HepG2 (cell line): Measurements from ENCODE around the gene ADH1C. TPM values are rescaled to one million over a fixed set of nuclear protein-coding genes. Genes with fewer than 3 reads are reported as not detected.

Experiments used
- ATAC-seq: fragments of 200-7000 bp; cut with Tn5 transposase; 3 replicates; pipeline ENCODE4 v1.9.1; 2020; ENCODE audit warnings: mild to moderate bottlenecking, moderate library complexity
- BruUV-seq: library from RNA; stranded (reverse); fragments of 400-500 nt; replicated peaks from 2 replicates; lab custom pipeline; 2021; lab: Mats Ljungman, UMichigan
- CTCF ChIA-PET: fragments of 300-600 bp; formaldehyde crosslinking; extraction: SDS; loops from one replicate; lab custom pipeline; 2021; ENCODE audit warnings: low total read pairs, inconsistent platforms, low intra/inter-chr PET ratio; lab: Yijun Ruan, JAX
- POLR2A ChIA-PET: fragments of 350-600 bp; sonication (Branson Sonifier 250); formaldehyde crosslinking; loops from one replicate; lab custom pipeline; 2020; ENCODE audit warnings: antibody characterized with exemption, inconsistent platforms; lab: Yijun Ruan, JAX
- DNase-seq: peaks from one replicate; pipeline ENCODE4 v3.0.0-alpha.2; 2015; ENCODE audit warnings: low spot score
- FAIRE-seq: peaks from 3 replicates; lab custom pipeline; 2011; peaks lifted over from hg19 to GRCh38; lab: Jason Lieb, UNC
- H2AFZ ChIP-seq: one replicate; pipeline ENCODE4 v1.6.1; 2011; ENCODE audit warnings: low read length, inconsistent platforms
- H3K27ac ChIP-seq: fragments of 300-600 bp; 3 replicates; pipeline ENCODE4 v1.8.0; 2011; ENCODE audit warnings: mixed run types, mild to moderate bottlenecking, mixed read lengths, low read length, inconsistent platforms; ENCODE audit not compliant: insufficient read depth; ENCODE audit errors: extremely low read length
- H3K27me3 ChIP-seq, 2 experiments: fragments of 200-600 bp in 1 of 2; 2 replicates in 1 of 2; 3 replicates in 1 of 2; pipeline versions ENCODE4 v1.6.0 to v1.8.0; 2011; ENCODE audit warnings: low read length in 2 of 2, mild to moderate bottlenecking in 2 of 2, moderate library complexity in 2 of 2, inconsistent platforms in 1 of 2; ENCODE audit not compliant: insufficient read depth in 2 of 2, control insufficient read depth in 1 of 2
- H3K36me3 ChIP-seq, 2 experiments: fragments of 200-600 bp in 1 of 2; replicated peaks in 1 of 2; 2 replicates in 1 of 2; 3 replicates in 1 of 2; pipeline versions ENCODE4 v1.5.1 to v1.8.0; 2011; ENCODE audit warnings: low read length in 2 of 2, inconsistent platforms in 1 of 2; ENCODE audit not compliant: insufficient read depth in 2 of 2, control insufficient read depth in 1 of 2
- H3K4me1 ChIP-seq: 2 replicates; pipeline ENCODE4 v1.5.1; 2012; ENCODE audit warnings: low read length, inconsistent platforms; ENCODE audit not compliant: insufficient read depth
- H3K4me2 ChIP-seq: 2 replicates; pipeline ENCODE4 v1.6.0; 2011; ENCODE audit warnings: low read depth, low read length, inconsistent platforms
- H3K4me3 ChIP-seq, 3 experiments: fragments of 200-600 bp in 1 of 3; sonication (generic), shearing (Covaris generic) in 1 of 3; replicated peaks in 1 of 3; 2 replicates each; pipeline ENCODE4 v1.5.1; 2011 to 2016; ENCODE audit warnings: low read length in 3 of 3, inconsistent platforms in 2 of 3, low read depth in 2 of 3, mild to moderate bottlenecking in 2 of 3, control low read depth in 1 of 3, mixed read lengths in 1 of 3; ENCODE audit not compliant: insufficient read depth in 1 of 3
- H3K79me2 ChIP-seq: one replicate; pipeline ENCODE4 v1.6.1; 2011; ENCODE audit warnings: low read length, inconsistent platforms; ENCODE audit not compliant: insufficient read depth
- H3K9ac ChIP-seq: 2 replicates; pipeline ENCODE4 v1.6.0; 2011; ENCODE audit warnings: mild to moderate bottlenecking, low read depth, low read length, inconsistent platforms; ENCODE audit not compliant: insufficient read depth
- H3K9me3 ChIP-seq: 2 replicates; pipeline ENCODE4 v1.5.1; 2012; ENCODE audit warnings: mild to moderate bottlenecking, low read length
- H4K20me1 ChIP-seq: 2 replicates; pipeline ENCODE4 v1.6.0; 2011; ENCODE audit warnings: inconsistent platforms, mild to moderate bottlenecking, low read length, moderate library complexity; ENCODE audit not compliant: insufficient read depth
- ATF2 ChIP-seq: sonication (generic); formaldehyde crosslinking; IDR thresholded peaks from 2 replicates; pipeline ENCODE4 v1.4.0; 2020; ENCODE audit warnings: missing genetic modification reagents
- DNMT3B ChIP-seq: conservative IDR thresholded peaks from 2 replicates; pipeline ENCODE4 v1.6.1; 2016; ENCODE audit warnings: missing biosample characterization, control low read depth
- ELF1 ChIP-seq: sonication (generic); formaldehyde crosslinking; IDR thresholded peaks from 2 replicates; pipeline ENCODE4 v1.4.0; 2020; ENCODE audit warnings: missing genetic modification reagents
- GTF2F1 ChIP-seq: fragments of 150-350 bp; IDR thresholded peaks from 2 replicates; pipeline ENCODE4 v1.6.1; 2014; ENCODE audit warnings: low read length
- HOMEZ ChIP-seq: IDR thresholded peaks from 2 replicates; pipeline ENCODE4 v1.6.1; 2016; ENCODE audit warnings: low read depth
- HOXA3 ChIP-seq: sonication (generic); formaldehyde crosslinking; IDR thresholded peaks from 2 replicates; pipeline ENCODE4 v1.5.0; 2020; ENCODE audit warnings: missing genetic modification reagents
- MXD1 ChIP-seq: sonication (generic); formaldehyde crosslinking; IDR thresholded peaks from 2 replicates; pipeline ENCODE4 v1.4.0; 2020; ENCODE audit warnings: mild to moderate bottlenecking, missing genetic modification reagents
- PAXIP1 ChIP-seq: sonication (generic); formaldehyde crosslinking; conservative IDR thresholded peaks from 2 replicates; pipeline ENCODE4 v1.4.0; 2020; ENCODE audit warnings: mild to moderate bottlenecking, missing genetic modification reagents, moderate library complexity
- RAD51 ChIP-seq: fragments of 450-650 bp; IDR thresholded peaks from 2 replicates; pipeline ENCODE4 v1.6.1; 2016; ENCODE audit warnings: borderline replicate concordance
- TEF ChIP-seq: sonication (generic); formaldehyde crosslinking; IDR thresholded peaks from 2 replicates; pipeline ENCODE4 v1.5.0; 2020; ENCODE audit warnings: missing genetic modification reagents
- ZBTB43 ChIP-seq: sonication (generic); formaldehyde crosslinking; conservative IDR thresholded peaks from 2 replicates; pipeline ENCODE4 v1.4.0; 2020; ENCODE audit warnings: missing genetic modification reagents
- ZNF343 ChIP-seq: sonication (generic); formaldehyde crosslinking; IDR thresholded peaks from 2 replicates; pipeline ENCODE4 v1.4.0; 2020; ENCODE audit warnings: mild to moderate bottlenecking, missing genetic modification reagents
- ZNF350 ChIP-seq: sonication (generic); formaldehyde crosslinking; IDR thresholded peaks from 2 replicates; pipeline ENCODE4 v1.4.0; 2020; ENCODE audit warnings: mild to moderate bottlenecking, low read depth, missing genetic modification reagents, borderline replicate concordance
- ZNF446 ChIP-seq: sonication (generic); formaldehyde crosslinking; IDR thresholded peaks from 2 replicates; pipeline ENCODE4 v1.5.0; 2020; ENCODE audit warnings: mild to moderate bottlenecking, missing genetic modification reagents
- ZNF552 ChIP-seq: sonication (generic); formaldehyde crosslinking; IDR thresholded peaks from 2 replicates; pipeline ENCODE4 v1.9.0; 2022; ENCODE audit warnings: missing genetic modification reagents, mild to moderate bottlenecking, borderline replicate concordance
- ZNF678 ChIP-seq: sonication (generic); formaldehyde crosslinking; IDR thresholded peaks from 2 replicates; pipeline ENCODE4 v1.4.0; 2020; ENCODE audit warnings: mild to moderate bottlenecking, missing genetic modification reagents
- WGBS: methylation state at CpG from one replicate; pipeline ENCODE4 v1.1.6; 2017; ENCODE audit warnings: low lambda C conversion rate; 5-methylcytosine and 5-hydroxymethylcytosine counted together
- in situ Hi-C: cut with HindIII; loops from 2 replicates; pipeline ENCODE4 v1.10.0; 2017; ENCODE audit warnings: low pct_unique_long_range_greater_than_20kb; ENCODE audit not compliant: extremely low pct_ligation_motif_present
- intact Hi-C: fragments of 100-400 bp; cut with micrococcal nuclease; formaldehyde crosslinking; loops from one replicate; pipeline ENCODE4 v1.10.0; 2022; ENCODE audit not compliant: unreplicated experiment
- polyA plus RNA-seq, 8 experiments: library from polyadenylated mRNA; depleted of rRNA in 3 of 8; stranded (reverse) in 7 of 8; unstranded in 1 of 8; fragments of >200 nt; fragmentation: Illumina TruSeq in 4 of 8; extraction: Trizol in 4 of 8; gene quantifications; 2 replicates each; pipeline versions ENCODE4 v1.2.1 to v1.2.3, GENCODE V29; 2011 to 2016; ENCODE audit warnings: low read depth in 4 of 8, missing spikeins in 1 of 8, mixed read lengths in 1 of 8; ENCODE audit not compliant: insufficient read depth in 1 of 8
- total RNA-seq, 5 experiments: library from RNA; depleted of rRNA; stranded (reverse); fragments of >200 nt; fragmentation: Illumina TruSeq; extraction: Trizol; gene quantifications; 2 replicates each; pipeline ENCODE4 v1.2.3, GENCODE V29; 2016; ENCODE audit warnings: low read depth in 1 of 5

ADH1C gene
- total and polyA plus RNA-seq, 2 of the 13 experiments (the other 11 are each of a cell fraction or from before 2014, with no cell fraction given), result not detected

- ChIA-PET POLR2A (no interaction called here), CTCF (no interaction called here)
- Histone ChIP-seq H3K4me2 (no peak overlapping the region), H3K4me3 (no peak overlapping the region), H4K20me1 (no peaks in the 10 kb centered on the region), H3K4me1 (0 out of 2 replicates have a peak, but pooled peaks cover 7% of the 10 kb centered on the region), H3K79me2 (no peaks in the 10 kb centered on the region), H3K27ac (no peak overlapping the region), H3K9me3 (peaks cover 15% of the 10 kb centered on the region), H3K36me3 (no peaks in the 10 kb centered on the region), H3K9ac (no peak overlapping the region), H2AFZ (no peak overlapping the region), H3K27me3 (no peaks in the 10 kb centered on the region)
- intact Hi-C loops (no loop called here), in situ Hi-C loops (no loop called here)
- no TSS peak for BruUV-seq
- no peak for DNase-seq
- no peak for FAIRE-seq
- WGBS, result 5% methylated on average over 1 of the region's 1 CpG
- ATAC-seq, result no peak
- TF ChIP-seq ZNF552 (CRISPR knock-in tag) (no peak), ATF2 (no peak), HOXA3 (CRISPR knock-in tag) (no peak), DNMT3B (CRISPR knock-in tag) (no peak), ZNF350 (CRISPR knock-in tag) (no peak), ELF1 (no peak), HOMEZ (CRISPR knock-in tag) (no peak), GTF2F1 (no peak), ZNF343 (no peak), ZBTB43 (no peak), ZNF446 (CRISPR knock-in tag) (no peak), TEF (CRISPR knock-in tag) (no peak), PAXIP1 (CRISPR knock-in tag) (no peak), MXD1 (CRISPR knock-in tag) (no peak), ZNF678 (CRISPR knock-in tag) (no peak), RAD51 (no peak)
These were observed 28.2 kb downstream of the ADH1C start for GRCh38 chr4:99324361-99324760.
